ENCODE results near the gene LTN1.
"Not testable (repeated sequence)": the region's sequence is repeated elsewhere in the genome, so short reads cannot be mapped to it uniquely, and the experiment has no call there.

The LTN1 gene

GRCh38 chr21:28992526-28993292 is at the start of gene LTN1:
Gene LTN1 (minus strand): TSS chr21:28992877. CDS start chr21:28992805, 72 bp downstream.
- DNase-seq (ENCODE audit: low read depth): peak; percentile 99

- DNase-seq (ENCODE audit: low read depth): no peak
Measured at GRCh38 chr21:29034678-29035077, 42.0 kb upstream of the LTN1 start.

DNA sequence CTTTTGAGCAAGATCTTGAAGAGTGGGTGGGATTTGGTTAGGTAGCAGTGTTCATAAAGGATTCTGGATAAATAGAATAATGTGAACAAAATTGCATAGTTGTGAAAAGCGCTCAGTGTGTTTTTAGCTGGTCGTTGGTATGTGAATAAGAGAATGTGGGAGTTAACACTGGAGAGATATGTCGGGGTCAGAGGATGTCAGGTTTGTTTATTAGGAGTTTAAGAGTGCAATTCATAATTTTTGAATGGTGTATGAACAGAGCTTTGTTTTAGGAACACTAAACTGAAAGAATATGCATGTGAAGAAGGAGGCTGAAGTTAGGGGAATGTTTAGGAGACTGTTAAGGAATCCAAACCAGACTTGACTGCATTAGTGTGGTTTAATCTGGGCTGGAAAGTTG is 41.2 kb upstream of the LTN1 start:
- no peak for DNase-seq (ENCODE audit: low read depth)

DNA sequence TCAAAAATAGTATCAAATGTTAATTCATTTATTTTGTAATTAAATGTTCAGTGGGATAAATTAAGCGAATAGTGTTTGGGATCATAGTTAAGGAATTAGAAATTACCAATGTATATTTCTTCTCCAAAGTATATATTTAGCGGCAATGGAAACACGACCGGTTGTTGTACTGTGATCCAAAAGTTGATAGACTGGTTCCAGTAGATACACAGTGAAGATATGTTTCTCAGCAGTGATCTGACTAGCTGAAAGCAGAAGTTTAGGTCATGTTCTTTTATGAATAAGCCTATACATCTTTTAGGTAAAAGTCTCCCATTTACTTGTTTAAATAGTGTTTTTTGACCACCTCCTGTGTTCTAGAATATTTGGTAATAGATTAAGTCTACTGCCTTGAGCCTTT is 40.6 kb upstream of the LTN1 start:
- no peak for DNase-seq (ENCODE audit: low read depth)

DNA sequence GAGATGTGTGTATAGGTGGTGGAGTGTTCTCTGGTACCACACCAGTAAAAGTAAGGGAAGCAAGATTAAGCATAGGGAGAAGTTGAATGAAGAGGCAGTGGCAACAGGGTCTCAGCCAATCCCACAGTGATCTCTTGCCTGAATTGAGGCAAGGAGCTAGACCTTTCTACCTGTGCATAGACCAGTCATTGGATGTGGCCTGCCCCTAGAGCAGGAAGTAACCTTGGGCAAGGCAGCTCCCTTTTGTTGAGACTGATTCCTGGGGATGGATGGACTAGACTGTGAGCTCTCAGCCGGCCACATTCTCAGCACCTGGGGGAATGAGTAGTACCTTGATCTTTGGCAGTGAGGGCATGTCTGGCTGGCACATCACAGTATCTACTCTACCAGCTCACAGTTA is 38.2 kb upstream of the LTN1 start:
- no peak for DNase-seq (ENCODE audit: low read depth)

DNA sequence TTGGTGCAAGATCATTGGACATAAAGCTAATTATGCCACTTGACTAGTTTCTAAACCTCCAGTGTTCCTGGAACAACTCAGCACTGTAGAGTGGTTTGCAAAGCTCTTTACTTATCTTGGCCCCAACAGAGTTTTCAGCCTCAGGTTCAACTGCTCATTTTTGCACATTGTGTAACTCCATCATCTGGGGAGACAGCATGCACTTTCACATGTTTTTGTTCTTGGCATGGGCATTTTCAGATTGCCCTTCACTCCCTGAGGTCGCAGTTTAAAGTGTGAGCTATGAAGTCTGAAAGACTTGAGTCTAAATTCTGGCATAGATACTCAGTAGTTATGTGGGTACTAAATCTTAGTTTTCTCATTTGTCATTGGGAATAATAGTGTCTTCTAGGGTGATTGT is 36.8 kb upstream of the LTN1 start:
- DNase-seq (ENCODE audit: low read depth): no peak

- no peak for DNase-seq (ENCODE audit: low read depth)
Measured at GRCh38 chr21:29025328-29025713, 32.6 kb upstream of the LTN1 start.

GRCh38 chr21:29024474-29025327 is 32.0 kb upstream of the LTN1 start, which contains the start of gene USP16:
Gene USP16 (plus strand): TSS chr21:29024668. CDS start chr21:29027914, 3,246 bp downstream.
- DNase-seq (ENCODE audit: low read depth): peak; percentile 95

- no peak for DNase-seq (ENCODE audit: low read depth)
Measured at GRCh38 chr21:29022166-29022565, 29.5 kb upstream of the LTN1 start.

DNA sequence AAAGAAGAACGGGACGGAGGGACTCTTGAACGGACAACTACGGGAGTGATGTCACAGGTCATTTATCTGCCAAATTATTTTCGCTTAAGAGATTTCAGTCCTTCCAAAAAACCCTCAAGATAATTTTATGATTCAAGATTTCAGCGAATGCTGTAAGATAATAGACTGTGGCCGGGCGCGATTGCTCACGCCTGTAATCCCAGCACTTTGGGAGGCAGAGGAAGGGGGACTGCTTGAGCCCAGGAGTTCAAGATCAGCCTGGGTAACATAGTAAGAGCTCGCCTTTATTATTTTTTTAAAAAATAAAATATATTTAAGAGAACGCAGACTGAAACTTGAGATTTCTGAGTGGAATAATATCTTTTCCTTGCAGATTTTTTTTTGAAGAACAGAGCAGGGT is 25.9 kb upstream of the LTN1 start:
- DNase-seq (ENCODE audit: low read depth): no peak

DNA sequence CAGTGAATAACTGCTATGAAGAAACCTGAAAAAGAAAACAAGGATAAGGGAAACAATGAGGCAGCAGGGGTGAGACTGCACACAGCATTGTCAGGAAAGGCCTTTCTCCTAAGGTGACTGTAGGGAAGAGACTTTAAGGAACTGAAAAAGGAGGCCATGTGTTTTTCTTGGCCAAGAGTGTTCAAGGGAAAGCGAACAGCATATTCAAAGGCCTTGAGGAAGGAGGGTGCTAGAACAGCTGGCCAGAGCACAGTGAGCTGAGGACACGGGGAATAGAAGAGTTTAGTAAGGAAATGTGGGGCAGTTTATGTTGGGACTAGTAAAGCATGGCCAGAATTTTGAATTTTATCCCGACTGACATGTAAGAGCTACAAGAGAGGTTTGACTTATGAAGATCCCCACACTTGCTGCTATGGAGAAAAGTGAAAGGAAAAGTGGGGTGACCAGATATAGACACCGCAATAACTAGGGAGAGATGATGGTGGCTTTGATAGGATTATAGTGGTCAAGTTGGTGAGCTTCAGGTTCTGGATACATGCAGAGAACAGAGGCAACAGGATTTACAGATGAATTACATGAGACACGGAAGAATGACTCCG is 25.1 kb upstream of the LTN1 start:
- DNase-seq (ENCODE audit: low read depth): no peak

GRCh38 chr21:29011236-29011635 is 18.6 kb upstream of the LTN1 start:
- DNase-seq (ENCODE audit: low read depth): not testable (repeated sequence)

- no peak for DNase-seq (ENCODE audit: low read depth)
Measured at GRCh38 chr21:29008367-29008766, 15.7 kb upstream of the LTN1 start.

DNA sequence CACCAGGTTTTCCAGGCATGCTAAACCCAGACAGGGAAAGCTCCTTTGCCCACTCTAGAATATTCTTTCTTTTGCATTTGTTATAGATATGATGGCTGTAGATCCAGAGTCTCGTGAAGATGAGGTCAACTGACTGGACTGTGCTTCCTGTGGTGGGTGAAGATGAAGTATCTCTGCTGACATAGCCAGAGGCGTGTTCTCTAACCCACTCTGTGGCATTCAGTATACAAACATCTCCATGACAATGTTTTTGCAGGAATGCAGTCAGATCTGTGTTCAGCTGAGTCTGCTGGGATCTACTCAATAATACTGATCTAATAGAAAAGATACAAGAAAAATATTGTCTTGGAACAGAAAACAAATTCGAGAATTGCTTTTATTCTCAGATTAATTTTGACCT is 15.1 kb upstream of the LTN1 start:
- no peak for DNase-seq (ENCODE audit: low read depth)

DNA sequence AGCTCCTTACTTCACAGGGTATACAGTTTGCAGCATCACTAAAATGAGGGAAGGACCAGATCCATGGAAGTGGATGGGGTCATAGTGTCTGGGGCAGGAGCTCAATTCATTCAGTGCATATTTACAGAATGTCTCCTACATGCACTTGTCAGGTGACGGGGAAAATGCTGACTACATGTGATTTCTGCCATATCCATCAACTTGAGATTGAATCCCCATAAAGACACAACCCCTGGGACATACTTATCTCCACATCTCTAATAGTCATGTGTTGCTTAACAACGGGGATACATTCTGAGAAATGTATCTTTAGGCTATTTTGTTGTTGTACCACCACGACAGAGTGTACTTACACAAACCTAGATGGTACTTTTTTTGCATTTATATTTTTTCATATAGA is 14.5 kb upstream of the LTN1 start:
- no peak for DNase-seq (ENCODE audit: low read depth)

DNA sequence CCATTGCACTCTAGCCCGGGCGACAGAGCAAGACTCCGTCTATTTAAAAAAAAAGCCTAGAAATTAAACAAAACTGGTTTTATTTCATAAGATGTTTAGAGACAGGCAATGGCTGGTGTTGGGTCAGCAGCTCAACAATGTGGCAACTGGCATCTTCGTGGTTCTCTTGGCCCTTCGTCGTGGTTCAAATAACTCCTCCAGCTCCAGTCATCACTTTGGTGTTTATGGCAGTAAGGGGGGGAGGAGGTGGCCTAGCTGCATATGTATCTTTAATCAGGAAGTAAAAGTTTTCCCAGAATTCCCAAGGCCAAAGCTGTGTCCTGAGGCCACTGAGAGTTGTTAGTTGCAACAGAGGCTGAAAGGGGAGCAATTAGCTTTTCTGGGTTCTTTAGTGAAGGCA is 13.0 kb upstream of the LTN1 start:
- no peak for DNase-seq (ENCODE audit: low read depth)

DNA sequence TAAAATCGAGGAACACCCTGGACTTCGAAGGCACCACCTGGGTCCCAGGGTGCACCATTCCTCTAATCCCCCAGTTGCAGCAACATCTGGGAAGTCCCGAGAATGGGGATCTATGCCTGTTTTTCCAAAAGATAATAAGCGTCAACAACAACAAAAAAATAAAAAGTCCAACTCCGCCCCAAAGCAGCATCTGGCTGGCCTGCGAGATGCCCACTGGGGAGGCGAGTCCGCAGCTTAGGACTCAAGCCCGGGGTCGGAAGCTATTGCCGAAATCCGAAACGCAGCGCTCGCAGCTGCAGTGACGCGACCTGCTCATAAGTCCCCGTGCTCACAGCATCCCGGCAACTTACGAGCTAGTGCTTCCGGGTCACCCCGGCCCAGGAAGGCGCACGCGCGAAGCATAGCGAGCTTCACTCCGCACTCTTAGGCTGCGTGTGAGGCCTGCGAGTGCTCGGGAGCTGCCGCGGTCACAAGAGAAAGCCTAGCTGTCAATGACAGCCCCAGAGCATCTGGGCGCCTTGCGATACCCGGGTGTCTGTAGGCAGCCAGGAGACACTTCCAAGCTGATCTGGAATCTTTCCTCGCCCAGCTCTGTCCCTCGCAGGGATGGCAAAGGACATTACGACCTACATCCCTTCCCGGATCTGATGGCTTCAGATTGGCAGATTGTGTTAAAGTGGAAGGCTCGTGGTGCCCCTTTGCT is 9.9 kb upstream of the LTN1 start:
- peak; percentile 89 for DNase-seq (ENCODE audit: low read depth)

- DNase-seq (ENCODE audit: low read depth): no peak
Measured at GRCh38 chr21:28993293-28993629, 584 bp upstream of the LTN1 start.

- DNase-seq (ENCODE audit: low read depth): no peak
Measured at GRCh38 chr21:28991861-28992525, 684 bp downstream of the LTN1 start.

DNA sequence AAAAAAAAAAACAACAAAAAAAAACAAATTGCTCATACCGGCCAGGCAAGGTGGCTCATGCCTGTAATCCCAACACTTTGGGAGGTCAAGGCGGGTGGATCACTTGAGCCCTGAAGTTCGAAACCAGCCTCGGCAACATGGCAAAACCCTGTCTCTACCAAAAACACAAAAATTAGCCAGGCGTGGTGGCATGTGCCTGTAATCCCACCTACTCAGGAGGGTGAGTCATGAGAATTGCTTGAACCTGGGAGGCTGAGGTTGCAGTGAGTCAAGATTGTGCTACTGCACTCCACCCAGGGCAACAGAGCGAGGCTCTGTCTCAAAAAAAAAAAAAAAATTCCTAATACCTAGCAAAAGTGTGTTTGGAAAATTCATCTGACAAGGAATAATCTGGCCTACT is 4.5 kb downstream of the LTN1 start:
- DNase-seq (ENCODE audit: low read depth): peak; percentile 35

DNA sequence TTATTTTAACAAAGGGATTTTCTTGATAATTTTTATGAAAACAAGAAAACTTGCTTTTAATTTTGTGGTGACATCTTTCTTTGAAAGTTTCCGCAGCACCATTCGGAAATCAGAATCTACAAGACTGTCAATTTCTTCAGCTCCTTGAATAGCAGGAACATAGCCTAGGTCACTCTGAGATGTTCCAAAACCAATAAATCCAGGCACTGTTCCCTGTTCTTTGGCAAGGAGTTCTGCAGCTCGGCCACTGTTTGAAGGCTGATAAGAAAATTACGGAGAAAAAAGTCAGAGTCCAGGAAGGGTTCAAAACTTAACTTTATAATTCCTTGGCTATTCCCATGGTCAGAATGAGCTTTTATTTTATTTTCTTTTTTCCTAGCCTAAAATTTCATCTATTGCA is 6.0 kb downstream of the LTN1 start:
- DNase-seq (ENCODE audit: low read depth): no peak

- no peak for DNase-seq (ENCODE audit: low read depth)
Measured at GRCh38 chr21:28982637-28983036, 10.0 kb downstream of the LTN1 start.

Measured in activated T-cell treated with anti-CD3 and anti-CD28 coated beads for 24 hours (primary cell).